T47D (cell line): ENCODE measurements around the gene TSPYL2.

Experiments
- DNase-seq, 2 experiments: peaks; one replicate each; pipeline versions ENCODE4 v3.0.0 to v3.0.0-alpha.2; 2011 to 2012; ENCODE audit warnings: low read depth in 1 of 2, low spot score in 1 of 2
- JUND ChIP-seq: IDR thresholded peaks from 2 replicates; pipeline ENCODE4 v1.6.1; 2012; ENCODE audit warnings: low read depth
- in situ Hi-C: cut with HindIII; loops from 2 replicates; pipeline ENCODE4 v1.10.0; 2016; ENCODE audit warnings: low sequenced_read_pairs, low pct_unique_long_range_greater_than_20kb

Gene TSPYL2

DNA sequence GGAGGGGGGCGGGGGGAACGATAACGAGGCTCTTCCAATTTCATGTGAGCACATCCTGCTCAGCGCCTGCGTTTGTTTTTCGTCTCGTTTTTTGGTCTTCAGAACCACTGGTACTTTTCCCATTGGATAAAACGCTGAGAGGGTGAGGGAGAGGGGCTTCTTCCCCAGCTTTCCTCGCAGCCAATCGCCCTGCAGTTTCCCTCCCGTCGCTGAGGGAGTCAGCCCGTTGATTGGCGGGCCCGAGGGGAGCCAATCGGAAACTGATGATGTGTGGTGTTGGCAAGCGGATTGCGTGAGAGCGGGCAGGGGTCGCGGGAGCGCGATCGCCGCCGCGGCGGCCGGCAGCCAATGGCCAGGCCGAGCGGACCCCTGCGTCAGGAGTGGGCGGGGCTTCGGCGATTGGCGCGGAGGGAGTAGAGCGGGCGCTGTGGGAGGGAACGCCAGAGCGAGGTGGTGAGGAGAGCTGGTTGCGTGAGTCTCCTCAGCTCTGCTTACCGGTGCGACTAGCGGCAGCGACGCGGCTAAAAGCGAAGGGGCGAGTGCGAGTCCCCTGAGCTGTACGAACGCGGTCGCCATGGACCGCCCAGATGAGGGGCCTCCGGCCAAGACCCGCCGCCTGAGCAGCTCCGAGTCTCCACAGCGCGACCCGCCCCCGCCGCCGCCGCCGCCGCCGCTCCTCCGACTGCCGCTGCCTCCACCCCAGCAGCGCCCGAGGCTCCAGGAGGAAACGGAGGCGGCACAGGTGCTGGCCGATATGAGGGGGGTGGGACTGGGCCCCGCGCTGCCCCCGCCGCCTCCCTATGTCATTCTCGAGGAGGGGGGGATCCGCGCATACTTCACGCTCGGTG lies at the start of gene TSPYL2:
Gene TSPYL2, plus strand, starts transcription at position 443 of the 848 bp plus-strand sequence. Its CDS starts 132 bp downstream, at position 575.
- peak; percentile 94 to 97 for DNase-seq
- TF ChIP-seq JUND: no peak
- in situ Hi-C loops: no loop called here

DNA sequence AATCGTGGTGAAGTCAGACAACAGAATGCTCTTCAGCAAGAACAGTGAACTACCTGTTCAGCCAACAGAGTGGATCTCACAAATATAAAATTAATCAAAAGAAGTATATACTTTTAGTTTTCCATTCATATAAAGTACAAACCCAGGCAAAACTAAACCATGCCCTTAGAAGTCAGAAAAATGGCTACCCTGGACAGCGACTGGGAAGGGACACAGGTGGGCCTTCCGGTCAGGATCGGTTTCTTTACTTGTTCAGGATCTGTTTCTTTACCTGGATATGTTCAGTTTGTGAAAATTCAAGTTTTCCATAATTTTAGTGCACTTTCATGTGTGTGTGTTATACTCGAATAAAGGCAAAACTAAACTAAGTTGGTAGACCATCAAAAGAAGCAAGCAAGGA lies 46.0 kb upstream of the TSPYL2 start:
- in situ Hi-C loops: no loop called here
- no peak for TF ChIP-seq JUND
- DNase-seq: no peak

DNA sequence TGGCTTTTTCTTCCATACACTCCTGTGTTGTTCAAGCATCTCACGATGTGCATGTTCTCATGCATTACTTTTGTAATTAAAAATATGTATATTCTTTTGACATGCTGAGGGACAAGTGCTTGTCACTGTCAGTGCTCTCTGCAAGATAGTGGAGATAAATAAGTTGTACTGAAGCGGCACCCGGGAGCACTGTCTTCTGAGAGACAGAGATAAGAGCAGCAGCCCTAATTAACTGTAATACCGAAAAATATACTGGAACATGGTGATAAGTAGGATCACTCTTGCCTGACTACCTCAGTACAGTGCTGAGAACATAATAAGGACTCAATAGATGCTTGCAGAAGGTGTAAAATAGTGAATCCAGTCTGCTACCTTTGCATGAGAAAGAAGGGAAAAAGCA lies 42.9 kb upstream of the TSPYL2 start:
- no peak for DNase-seq
- in situ Hi-C loops: no loop called here
- no peak for TF ChIP-seq JUND

DNA sequence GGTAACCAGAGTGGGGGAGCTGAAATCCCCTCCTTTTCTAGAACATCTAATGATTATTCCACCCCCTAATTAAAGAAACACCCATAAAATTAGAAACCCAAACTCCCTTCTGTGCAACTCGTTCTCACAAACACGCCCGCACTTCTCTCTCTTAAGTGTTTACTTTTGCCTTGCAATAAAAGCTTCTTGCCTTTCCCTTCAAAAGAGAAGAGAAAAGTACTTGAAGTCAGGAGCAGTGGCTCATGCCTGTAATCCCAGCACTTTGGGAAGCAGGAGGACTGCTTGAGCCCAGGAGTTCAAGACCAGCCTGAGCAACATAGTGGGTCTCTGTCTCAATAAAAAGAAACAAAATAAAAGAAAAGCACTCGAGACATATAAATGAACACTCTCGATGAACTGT lies 37.2 kb upstream of the TSPYL2 start:
- in situ Hi-C loops: no loop called here
- TF ChIP-seq JUND: no peak
- DNase-seq: no peak

DNA sequence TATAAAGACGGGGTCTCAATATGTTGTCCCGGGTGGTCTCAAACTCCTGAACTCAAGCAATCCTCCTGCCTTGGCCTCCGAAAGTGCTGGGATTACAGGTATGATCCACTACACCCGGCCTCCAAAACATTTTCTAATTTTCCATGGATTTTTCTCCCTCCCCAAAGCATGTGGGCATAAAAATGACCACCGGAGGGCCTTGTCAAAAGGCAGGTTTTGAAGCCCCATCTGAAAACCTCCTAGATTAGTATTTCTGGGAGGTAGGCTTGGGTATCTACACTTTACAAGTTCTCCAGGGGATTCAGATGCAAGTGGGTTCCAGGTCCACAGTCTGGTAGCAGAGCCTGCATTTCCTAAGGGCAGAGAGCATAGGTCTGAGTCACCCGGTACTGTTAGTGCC lies 34.9 kb upstream of the TSPYL2 start:
- in situ Hi-C loops: no loop called here
- no peak for DNase-seq
- no peak for TF ChIP-seq JUND

DNA sequence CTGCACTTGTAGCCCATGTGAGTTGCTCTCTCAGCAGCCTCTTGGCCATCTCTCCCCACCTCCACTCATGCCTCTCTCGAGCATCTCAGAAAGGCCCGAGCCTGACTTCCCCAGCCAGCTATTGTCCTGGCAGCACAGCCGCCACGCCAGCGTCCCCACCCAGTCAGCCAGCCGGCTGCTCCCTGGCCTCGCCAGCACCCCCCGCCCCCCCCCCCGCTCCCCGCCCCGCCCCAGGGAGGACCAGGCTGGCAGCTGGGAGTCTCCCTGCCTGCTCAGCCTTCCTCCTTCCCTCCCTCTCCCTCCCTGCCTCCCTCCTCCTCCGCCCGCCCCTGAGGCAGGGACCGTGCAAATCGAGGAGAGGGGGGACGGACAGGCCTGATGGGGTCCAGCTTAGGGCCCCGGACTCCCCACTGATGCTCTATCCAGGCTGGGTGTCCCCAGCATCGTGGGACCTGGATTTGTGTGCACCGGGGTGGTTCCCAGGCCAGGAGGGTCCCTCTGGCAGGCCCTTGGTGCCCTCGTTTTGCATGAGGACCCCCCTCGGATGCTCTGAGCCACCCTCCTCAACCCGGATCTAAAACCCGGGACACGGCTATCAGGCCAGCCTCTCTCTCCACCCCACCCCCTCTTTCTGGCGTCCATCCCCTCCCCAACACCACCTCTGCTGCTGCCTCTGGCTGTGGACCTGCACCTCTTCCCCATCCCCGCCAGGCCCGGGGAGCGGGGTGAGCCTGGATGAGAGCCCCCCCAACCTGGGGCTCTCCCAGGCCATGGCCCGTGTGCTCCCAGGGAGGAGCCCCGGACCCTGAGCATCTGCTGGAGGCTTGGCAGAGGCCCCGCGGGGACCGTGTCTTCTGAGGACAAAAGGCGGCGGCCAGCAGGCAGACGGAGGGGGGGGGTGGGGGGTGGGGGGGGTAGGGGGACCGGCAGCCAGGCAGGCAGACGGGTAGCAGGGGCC lies 33.7 kb upstream of the TSPYL2 start, which contains the start of gene GPR173:
Gene GPR173, plus strand, starts transcription at position 621 of the 958 bp plus-strand sequence. CDS start 27,833 bp downstream, outside the sequence.
- no peak for DNase-seq
- in situ Hi-C loops: no loop called here
- no peak for TF ChIP-seq JUND

DNA sequence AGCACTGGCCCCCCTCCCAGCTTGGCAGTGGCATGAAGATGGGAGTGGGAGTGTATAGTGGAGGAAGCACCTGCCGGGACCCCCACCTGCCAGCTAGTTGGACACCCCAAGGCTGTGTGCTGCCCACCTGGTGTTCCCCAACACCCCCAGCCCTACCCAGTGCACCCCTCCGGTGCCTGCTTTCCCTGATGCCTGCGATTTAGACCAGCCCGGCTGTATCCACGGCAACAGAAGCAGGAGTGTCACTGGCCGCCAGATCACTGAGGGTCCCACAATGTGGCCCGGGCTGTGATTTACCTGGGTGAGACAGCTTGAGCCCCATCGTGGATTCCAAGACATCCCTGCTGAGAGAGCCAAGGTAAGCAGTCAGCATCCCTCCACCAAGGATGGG lies 33.0 kb upstream of the TSPYL2 start:
- in situ Hi-C loops: no loop called here
- DNase-seq: no peak
- no peak for TF ChIP-seq JUND

DNA sequence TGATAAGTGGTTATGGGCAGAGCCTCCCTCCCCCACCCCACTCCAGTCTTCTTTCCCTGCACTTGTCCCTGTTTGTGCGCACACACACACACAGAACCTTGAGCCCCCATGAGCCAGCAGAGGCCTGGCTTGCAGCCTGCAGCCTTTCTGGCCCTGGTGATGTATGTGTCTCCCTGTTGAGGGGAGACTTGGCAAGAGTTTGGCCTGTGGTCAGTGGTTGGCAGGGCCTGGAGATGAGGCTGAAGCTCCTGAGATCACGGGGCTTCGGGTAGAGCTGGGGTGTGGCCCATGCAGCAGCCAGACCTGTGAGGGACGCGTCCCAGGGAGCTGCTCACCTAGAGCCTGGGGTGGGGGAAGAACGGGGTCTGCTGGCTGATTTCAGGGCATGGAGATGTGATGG lies 31.3 kb upstream of the TSPYL2 start:
- no peak for TF ChIP-seq JUND
- in situ Hi-C loops: no loop called here
- DNase-seq: no peak

DNA sequence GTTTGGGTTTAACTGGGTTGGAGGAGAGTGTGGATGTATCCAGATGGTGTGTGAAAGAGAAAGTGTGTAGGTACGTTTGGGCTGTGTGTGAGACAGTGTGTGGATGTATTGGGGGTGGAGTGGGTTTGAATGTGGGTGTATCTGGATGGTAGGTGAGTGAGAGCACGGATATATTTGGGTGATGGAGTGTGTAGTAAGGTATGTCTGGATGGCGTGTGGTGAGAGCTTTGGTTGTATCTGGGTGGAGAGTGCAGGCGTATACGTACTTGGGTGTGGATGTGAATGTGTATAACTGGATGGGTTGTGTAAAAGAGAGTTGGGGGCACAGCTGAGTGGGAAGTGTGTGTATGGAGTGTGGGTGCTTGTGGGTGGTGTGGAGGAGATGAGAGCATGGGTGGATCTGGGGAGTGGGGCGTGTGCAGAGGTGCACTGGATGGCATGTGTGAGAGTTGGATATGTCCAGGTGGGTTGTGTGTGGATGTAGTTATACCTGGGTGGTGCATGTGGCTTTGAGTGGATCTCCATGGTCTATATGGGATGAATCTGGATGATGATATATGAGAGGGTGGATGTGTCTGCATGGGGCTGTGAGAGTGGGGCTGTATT lies 26.8 kb upstream of the TSPYL2 start:
- in situ Hi-C loops: no loop called here
- no peak for DNase-seq
- TF ChIP-seq JUND: no peak

DNA sequence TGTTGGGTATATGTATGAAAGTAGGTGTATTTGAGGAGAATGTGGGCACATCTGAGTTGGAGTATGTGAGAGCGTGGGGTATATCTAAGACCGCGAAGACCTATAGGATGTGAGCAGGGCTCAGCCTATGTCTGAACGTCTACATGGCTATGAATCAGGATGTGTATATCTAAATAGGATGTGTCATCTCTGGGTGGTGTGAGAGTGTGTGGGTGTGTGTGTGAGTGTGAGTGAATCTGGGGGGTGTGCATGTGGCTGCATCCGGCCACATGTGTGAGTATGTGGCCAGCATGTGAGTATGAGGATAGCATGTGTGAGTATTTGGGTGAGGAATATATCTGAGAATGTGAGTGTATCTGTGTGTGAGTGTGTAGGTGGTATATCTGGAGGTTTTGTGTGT lies 25.9 kb upstream of the TSPYL2 start:
- TF ChIP-seq JUND: no peak
- DNase-seq: no peak
- in situ Hi-C loops: no loop called here

DNA sequence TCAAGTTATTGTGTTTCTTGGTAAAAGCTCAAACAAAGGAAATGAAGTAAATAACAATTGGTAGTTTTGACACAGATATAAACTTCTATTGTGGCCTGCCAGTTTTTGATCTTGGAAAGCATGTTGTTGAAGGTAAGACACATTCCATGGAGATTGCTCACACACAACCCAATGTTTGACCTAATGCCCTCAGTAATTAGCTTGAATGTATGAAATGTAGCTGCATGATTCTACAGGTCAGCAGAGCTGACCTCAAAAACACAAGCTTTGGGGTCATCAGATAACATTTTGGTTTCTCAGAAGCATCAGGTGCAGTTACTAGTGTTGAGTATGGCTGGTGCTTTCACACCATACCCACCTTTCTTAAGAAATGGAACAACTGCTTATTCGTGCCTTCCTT lies 17.1 kb upstream of the TSPYL2 start:
- no peak for TF ChIP-seq JUND
- in situ Hi-C loops: no loop called here
- no peak for DNase-seq

DNA sequence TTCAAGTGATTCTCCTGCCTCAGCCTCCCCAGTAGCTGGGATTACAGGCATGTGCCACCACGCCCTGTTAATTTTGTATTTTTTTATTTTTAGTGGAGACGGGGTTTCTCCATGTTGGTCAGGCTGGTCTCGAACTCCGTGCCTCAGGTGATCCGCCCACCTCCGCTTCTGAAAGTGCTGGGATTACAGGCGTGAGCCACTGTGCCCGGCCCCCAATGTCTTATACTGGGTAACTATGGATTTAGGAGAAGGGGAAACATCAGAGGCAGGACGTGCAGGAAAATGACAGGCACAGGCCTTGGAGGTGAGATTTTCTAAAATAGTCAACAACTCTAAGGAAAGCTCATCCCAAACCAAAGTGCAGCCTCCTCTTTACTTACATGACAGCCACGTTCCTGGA lies 11.1 kb upstream of the TSPYL2 start:
- in situ Hi-C loops: no loop called here
- TF ChIP-seq JUND: no peak
- DNase-seq: no peak
